ENCODE results near the gene COL13A1. TPM values are rescaled to one million over a fixed set of nuclear protein-coding genes. Genes with fewer than 3 reads are reported as not detected.
A peak's percentile ranks its signal among the peaks of the same experiment; 100 is the strongest.

The COL13A1 gene
- total and polyA plus RNA-seq, 2 of the 8 experiments (the other 6 are each of a cell fraction or from before 2014, with no cell fraction given), result 2.6 to 5.2 TPM

DNA sequence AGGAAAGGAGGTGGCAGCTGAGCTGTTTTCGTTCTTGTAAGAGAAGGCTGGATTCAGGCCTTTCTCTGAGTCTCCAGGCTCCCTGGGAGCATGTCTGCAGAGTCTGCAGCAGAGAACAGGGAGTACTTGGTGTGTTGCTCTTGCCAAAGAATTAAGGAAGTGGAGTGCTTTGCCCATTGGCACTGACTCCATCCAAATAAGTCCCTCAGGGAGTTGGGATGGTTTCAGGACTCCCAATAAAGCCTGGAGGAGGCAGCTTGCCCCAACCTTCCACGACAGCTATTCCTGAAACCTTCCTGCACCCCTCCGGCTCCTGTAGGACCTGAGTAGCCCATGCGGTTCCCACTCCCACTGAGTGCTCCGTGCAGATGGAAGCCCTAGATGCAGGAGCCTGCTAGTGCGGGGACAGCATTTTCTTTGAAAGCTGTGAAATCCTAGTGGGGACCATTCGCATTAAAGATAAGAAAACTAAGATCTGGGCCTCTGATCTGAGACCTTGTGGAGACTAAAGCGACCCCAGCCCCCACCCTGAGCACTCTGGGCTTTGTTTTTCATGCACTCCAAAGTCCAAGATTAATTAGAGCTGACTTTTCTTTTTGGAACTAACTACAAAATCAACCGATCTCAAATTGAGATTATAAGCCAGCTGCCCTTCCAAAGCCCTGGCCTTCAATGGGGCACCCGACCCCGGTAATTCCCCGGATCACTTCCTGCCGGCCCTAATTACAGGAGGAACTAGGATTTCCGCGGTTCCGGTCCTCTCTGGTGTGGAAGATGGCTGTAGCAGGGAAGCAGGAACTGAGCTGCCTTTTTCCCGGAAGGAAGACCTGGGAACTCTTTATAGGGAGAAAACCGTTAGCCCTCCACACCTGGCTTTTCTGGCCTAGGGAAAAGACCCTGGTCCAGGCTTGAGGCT, 110.2 kb downstream of the COL13A1 start:
- H2BK15ac ChIP-seq (ENCODE audit: low read length), result peak overlapping the region; percentile 61; the same call in 1 of the 2 replicates
- no peak overlapping the region for H3K4me2 ChIP-seq (ENCODE audit: insufficient read depth in 1 of 2, low read depth in 2 of 2, low read length in 2 of 2)
- H3K4ac ChIP-seq (replicated peaks; ENCODE audit: insufficient read length, low read depth, low read length), result no peak overlapping the region
- H4K20me1 ChIP-seq (replicated peaks in 1 of 2; ENCODE audit: control insufficient read depth in 1 of 2, insufficient read depth in 2 of 2, low read length in 2 of 2), result no peaks in the 10 kb centered on the region
- FAIRE-seq (no peak), DNase-seq (ENCODE audit: low read depth in 1 of 2, low spot score in 2 of 2) (no peak)
- H3K14ac ChIP-seq (ENCODE audit: insufficient read length), result no peak overlapping the region
- H2AFZ ChIP-seq (ENCODE audit: low read length), result no peak overlapping the region
- peaks cover 0 to 3% (median 1%) of the 10 kb centered on the region in 4 experiments; a peak in 3 of 7 replicates for H3K4me1 ChIP-seq (replicated peaks in 1 of 4; ENCODE audit: control insufficient read depth in 3 of 4, insufficient read depth in 4 of 4, low read length in 3 of 4)
- no peak overlapping the region for H4K91ac ChIP-seq (replicated peaks; ENCODE audit: insufficient read length, low read length)
- TF ChIP-seq TAF1 (IDR thresholded peaks at IDR 0.05; ENCODE audit: low read depth, low read length), result no peak
- TF ChIP-seq NRF1 (IDR thresholded peaks at IDR 0.05; ENCODE audit: low read depth, low read length), result no peak
- no peak for TF ChIP-seq CHD2 (IDR thresholded peaks at IDR 0.05; ENCODE audit: low read length)
- peaks cover 0 to 3% (median 0%) of the 10 kb centered on the region in 4 experiments; a peak in 2 of 7 replicates for H3K27me3 ChIP-seq (replicated peaks in 1 of 4; ENCODE audit: control insufficient read depth in 3 of 4, extremely low read depth in 1 of 4, insufficient read depth in 3 of 4, low read length in 3 of 4)
- no peaks in the 10 kb centered on the region for H3K9me3 ChIP-seq (ENCODE audit: insufficient read depth in 2 of 2, low read depth in 1 of 2, low read length in 1 of 2)
- H3K18ac ChIP-seq (ENCODE audit: extremely low read depth, low read length), result no peak overlapping the region
- no peak overlapping the region for H3K27ac ChIP-seq (ENCODE audit: low read depth, low read length)
- H3K23ac ChIP-seq (ENCODE audit: insufficient read length), result no peak overlapping the region
- no peaks in the 10 kb centered on the region for H3K36me3 ChIP-seq (ENCODE audit: control insufficient read depth in 2 of 4, insufficient read depth in 4 of 4, low read length in 3 of 4)
- H2BK5ac ChIP-seq (ENCODE audit: low read depth, low read length), result no peak overlapping the region
- no peak overlapping the region for H2BK12ac ChIP-seq (ENCODE audit: low read depth, low read length)
- POLR2A ChIA-PET (ENCODE audit: partially characterized antibody), result interaction anchor here (1.1 kb wide), 1 partner anchor 10 kb away, joined by 4 read pairs; no protein-coding TSS in a partner anchor
- no peak overlapping the region for H4K8ac ChIP-seq (ENCODE audit: extremely low read depth, insufficient read depth, low read length)
- H3K9ac ChIP-seq (replicated peaks in 1 of 4; ENCODE audit: extremely low read depth in 1 of 4, low read depth in 3 of 4, low read length in 3 of 4), result no peak overlapping the region
- H2BK20ac ChIP-seq (ENCODE audit: low read length), result 0 out of 2 replicates have a peak overlapping the region, but pooled peaks have one; percentile 32
- 0 out of 2 replicates have a peak overlapping the region, but pooled peaks have one; percentile 3 for H2AK5ac ChIP-seq (ENCODE audit: low read depth, low read length)
- WGBS, 2 experiments (ENCODE audit: extremely low coverage in 1 of 2, insufficient coverage in 1 of 2, insufficient read length in 1 of 2, insufficient replicate concordance in 2 of 2, low coverage in 1 of 2, low lambda C conversion rate in 2 of 2, missing lambda C conversion rate in 1 of 2), result 90% methylated on average over 16 of the region's 18 CpGs; no CpG with 5 or more reads in 1 of the 2 experiments
- CTCF ChIA-PET (ENCODE audit: partially characterized antibody), result interaction anchor here (0.7 to 14.1 kb wide), 28 partner anchors 7 to 396 kb away, joined by 3 to 321 read pairs (median 5); partner anchors contain the start of gene MACROH2A2
- no peak overlapping the region for H3K56ac ChIP-seq (replicated peaks; ENCODE audit: insufficient read length, low read depth, low read length)
- no peaks in the 10 kb centered on the region for H3K79me1 ChIP-seq (ENCODE audit: low read depth, low read length)
- H2BK120ac ChIP-seq (replicated peaks; ENCODE audit: low read depth, low read length), result no peak overlapping the region
- H3K4me3 ChIP-seq (ENCODE audit: extremely low read depth in 1 of 4, insufficient read depth in 2 of 4, low read depth in 3 of 4, low read length in 4 of 4), result no peak overlapping the region
- no peaks in the 10 kb centered on the region for H3K79me2 ChIP-seq (ENCODE audit: control insufficient read depth in 1 of 2, insufficient read depth in 2 of 2, low read length in 2 of 2)
- no peak overlapping the region for H4K5ac ChIP-seq (ENCODE audit: insufficient read length, low read depth, low read length)
- H3K23me2 ChIP-seq (ENCODE audit: low read depth, low read length), result peaks cover 2% of the 10 kb centered on the region; the same call in 1 of the 2 replicates

Measured in H1 (cell line).